Endometrial microvascular endothelial cells (primary cell): ENCODE data around the gene MTOR. TPM values are rescaled to one million over a fixed set of nuclear protein-coding genes. Genes with fewer than 3 reads are reported as not detected.
"Not testable (repeated sequence)": the region's sequence is repeated elsewhere in the genome, so short reads cannot be mapped to it uniquely, and the experiment has no call there.

Experiments
- in situ Hi-C: cut with HindIII; loops from 2 replicates; pipeline ENCODE4 v1.10.0; 2017; ENCODE audit warnings: low sequenced_read_pairs, low pct_unique_long_range_greater_than_20kb; ENCODE audit errors: inconsistent ontology term
- total RNA-seq: library from RNA; depleted of rRNA; stranded (reverse); fragments of >200 nt; gene quantifications from one replicate; pipeline ENCODE4 v1.2.3, GENCODE V29; 2015; ENCODE audit errors: inconsistent ontology term

Gene MTOR
- total RNA-seq, 1 donor from 2014 or later, result 49.7 TPM

DNA sequence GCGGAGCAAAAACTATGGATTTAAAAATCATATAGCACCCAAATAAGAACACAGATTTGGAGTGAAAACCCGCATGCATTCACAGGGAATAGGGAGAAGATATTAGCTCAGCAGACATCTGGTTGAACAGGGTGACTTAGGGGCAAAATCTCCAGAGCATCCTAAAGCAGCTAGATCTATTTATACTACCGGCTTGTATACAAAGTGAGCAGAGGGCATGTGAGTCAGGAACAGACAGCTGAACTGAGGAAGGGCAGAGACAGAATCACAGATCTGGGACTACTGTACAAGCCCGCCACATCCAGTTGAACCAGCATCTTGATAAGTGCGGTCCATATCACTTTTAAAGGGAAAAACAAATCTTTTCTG is 127.5 kb downstream of the MTOR start:
- in situ Hi-C loops, result no loop called here

GRCh38 chr1:11134251-11134897 is 128.0 kb downstream of the MTOR start:
- in situ Hi-C loops, result no loop called here

DNA sequence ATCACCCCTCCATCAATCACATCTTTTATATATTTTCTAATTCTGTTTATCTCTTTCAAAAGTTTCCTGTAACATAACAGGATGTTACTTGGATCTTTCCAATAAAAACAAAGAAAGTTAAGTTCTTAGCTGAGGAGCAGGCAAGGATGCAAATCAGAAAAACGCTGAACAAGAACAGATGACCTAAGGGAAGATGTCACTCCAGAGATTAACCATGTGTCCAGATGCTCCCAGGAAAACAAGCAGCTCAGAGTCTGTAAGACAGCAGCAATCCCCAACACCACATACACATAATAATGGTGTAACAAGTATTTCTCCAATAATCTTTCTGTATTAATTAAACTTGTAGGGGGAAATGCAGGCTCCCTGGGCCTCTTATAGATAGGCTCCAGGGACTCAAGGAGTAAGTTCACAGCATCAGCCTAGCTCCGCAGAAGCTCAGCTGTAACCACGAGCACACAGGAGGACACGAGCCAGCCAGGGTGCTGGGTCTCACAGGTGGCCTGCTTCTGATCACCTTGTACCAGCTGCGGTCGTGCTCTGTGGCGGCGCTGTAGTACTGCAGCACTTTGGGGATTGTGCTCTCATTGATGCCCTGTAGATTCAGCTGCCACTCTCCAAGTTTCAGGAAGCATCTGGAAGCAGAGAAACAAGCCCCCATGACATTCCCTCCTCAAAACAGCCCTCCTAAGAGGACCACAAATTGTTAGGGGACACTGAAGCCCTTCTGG is 129.6 kb downstream of the MTOR start:
- in situ Hi-C loops, result no loop called here

GRCh38 chr1:11131816-11132215 is 130.5 kb downstream of the MTOR start:
- in situ Hi-C loops, result no loop called here

DNA sequence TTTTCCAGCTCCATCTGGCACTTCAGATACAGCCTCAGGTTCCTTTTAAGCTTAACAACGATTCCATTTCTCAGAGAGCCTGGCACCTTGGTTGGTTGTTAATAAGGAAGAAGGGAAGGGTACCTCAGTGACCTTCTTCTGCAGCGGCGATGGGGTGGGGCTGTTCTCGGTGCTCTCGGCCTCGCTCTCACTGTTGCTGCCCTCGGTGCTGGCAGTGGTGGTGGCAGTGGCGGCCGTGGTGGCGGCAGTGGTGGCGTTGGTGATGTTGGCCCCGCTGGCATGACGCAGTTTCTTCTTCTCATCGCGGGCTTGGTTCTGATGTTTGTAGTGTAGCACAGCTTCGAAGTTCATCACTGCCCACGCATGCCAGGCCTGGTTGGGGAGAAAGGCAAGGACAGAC is 131.9 kb downstream of the MTOR start:
- in situ Hi-C loops, result no loop called here

DNA sequence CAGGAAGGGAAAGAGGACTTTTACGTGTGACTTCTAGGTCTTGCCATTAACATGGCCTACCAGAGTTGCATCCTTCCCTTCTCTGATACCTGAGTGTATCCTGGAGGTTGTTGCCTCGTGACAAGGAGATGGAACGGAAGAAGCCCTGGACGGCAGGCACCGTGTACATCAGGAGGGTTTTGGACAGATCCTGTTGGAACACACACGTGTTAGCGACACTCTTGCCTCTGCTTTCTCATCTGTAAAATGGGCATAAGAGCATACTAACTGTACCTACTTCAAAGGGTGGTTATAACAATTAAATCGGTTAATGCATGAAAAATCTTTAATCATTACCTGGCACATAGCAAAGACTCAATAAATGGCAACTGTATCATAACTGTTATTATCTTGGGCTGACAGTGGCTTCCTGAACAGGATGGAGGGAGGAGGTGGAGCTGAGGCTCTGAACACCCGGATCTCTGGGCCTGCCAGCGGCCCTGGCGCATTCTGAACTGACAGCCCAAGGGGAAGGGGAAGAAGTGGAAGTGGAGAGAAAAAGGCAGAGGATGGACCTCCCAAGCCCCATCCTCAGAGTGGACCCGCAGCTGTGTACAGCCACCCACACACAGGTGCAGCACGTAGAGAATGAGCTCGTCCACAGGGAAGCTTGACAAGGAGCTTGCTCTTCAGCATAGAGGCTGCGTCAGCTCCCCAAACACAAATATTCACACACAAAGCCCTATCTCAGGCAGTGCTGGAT is 132.5 kb downstream of the MTOR start:
- in situ Hi-C loops, result no loop called here

GRCh38 chr1:11126569-11126968 is 135.8 kb downstream of the MTOR start:
- in situ Hi-C loops, result no loop called here

GRCh38 chr1:11125931-11126330 is 136.4 kb downstream of the MTOR start:
- in situ Hi-C loops, result no loop called here

- in situ Hi-C loops, result no loop called here
Measured at GRCh38 chr1:11124965-11125364, 137.4 kb downstream of the MTOR start.

- in situ Hi-C loops, result no loop called here
Measured at GRCh38 chr1:11116318-11116717, 146.0 kb downstream of the MTOR start.

DNA sequence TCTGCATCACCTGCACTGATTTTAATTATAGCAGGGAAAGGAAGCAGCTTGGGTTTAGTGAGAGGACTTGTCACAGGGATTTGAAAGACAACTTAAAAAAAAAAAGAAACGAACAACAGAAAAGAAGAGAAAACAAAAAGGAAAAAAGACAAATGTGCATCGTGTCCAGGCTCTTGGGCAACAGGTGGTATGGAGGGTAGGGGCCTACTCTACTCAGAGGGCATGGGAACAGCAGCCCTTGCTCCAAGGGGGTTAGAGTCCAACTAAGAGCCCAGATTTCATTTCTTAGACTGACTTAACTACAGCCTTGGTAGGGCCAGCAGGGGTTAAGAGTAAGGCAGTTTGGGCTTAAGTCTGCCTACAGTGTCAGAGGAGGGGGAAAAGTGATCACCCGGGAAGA is 147.4 kb downstream of the MTOR start:
- in situ Hi-C loops, result no loop called here

- in situ Hi-C loops, result no loop called here
Measured at GRCh38 chr1:11109047-11109760, 153.1 kb downstream of the MTOR start.

DNA sequence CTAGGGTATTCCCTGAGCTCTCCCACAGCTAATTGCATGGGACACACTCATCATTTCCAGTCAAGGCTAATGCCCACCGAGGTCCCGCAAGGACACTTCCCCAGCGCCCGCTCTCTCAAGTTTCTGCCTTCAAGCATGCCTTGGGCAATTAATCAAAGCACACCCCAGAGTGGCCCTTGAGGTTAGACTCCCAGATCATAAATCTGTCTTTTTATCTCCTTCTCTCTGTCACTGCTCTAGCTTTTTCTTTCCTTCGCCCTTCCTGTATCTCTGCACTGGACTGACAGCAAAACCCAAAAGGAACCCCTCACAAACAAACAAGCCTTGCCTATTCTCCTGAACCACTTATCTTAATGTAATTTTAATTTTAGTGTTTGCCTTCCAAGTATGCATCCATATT is 154.8 kb downstream of the MTOR start:
- in situ Hi-C loops, result no loop called here

DNA sequence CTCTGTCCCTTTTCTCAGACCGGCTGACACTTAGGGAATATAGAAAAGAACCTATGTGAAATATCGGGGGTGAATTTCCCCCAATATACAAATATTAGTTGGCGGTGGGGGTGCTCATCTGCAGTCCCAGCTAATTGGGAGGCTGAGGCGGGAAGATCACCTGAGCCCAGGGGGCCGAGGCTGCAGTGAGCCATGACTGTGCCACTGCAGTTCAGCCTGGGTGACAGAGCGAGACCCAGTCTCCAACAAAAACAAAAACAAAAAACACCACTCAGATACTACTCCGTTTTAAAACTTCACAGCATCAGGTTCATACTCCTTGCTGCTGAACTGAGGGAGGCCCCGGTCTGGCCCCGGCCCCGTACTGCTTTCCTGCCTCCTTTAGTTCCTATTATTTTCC is 156.8 kb downstream of the MTOR start:
- in situ Hi-C loops, result no loop called here

DNA sequence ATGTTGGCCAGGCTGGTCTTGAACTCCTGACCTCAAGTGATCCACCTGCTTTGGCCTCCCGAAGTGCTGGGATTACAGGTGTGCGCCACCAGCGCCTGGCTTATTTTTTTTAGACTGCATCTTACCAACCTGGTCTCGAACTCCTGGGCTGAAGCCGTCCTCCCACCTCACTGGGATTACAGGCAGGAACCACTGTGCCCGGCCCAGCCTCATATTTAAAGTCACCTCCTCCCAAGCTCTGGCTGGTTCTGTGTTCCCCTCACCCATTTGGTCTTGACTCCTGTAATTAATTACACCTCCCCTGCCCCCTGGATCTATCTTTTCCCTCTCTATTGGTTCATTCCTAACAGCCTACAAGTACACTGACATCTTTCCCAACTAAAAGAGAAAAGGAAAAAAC is 161.0 kb downstream of the MTOR start:
- in situ Hi-C loops, result no loop called here

DNA sequence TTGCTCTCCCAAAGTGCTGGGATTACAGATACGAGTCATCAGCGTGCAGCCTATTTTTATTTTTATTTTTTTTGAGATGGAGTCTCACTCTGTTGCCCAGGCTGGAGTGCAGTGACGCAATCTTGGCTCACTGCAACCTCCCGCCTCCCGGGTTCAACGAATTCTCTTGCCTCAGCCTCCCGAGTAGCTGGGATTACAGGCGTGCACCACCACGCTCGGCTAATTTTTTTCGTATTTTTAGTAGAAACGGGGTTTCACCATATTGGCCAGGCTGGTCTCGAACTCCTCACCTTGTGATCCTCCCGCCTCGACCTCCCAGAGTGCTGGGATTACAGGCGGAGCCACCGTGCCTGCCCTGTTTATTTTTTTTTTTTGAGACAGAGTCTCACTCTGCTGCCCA is 161.5 kb downstream of the MTOR start:
- in situ Hi-C loops, result not testable (repeated sequence)

- in situ Hi-C loops, result no loop called here
Measured at GRCh38 chr1:11100149-11100493, 162.2 kb downstream of the MTOR start.

- in situ Hi-C loops, result no loop called here
Measured at GRCh38 chr1:11099310-11100148, 162.8 kb downstream of the MTOR start, which contains the start of gene EXOSC10. TSS of gene EXOSC10 (minus strand) at chr1:11099869. CDS start at chr1:11099831, 38 bp downstream.

DNA sequence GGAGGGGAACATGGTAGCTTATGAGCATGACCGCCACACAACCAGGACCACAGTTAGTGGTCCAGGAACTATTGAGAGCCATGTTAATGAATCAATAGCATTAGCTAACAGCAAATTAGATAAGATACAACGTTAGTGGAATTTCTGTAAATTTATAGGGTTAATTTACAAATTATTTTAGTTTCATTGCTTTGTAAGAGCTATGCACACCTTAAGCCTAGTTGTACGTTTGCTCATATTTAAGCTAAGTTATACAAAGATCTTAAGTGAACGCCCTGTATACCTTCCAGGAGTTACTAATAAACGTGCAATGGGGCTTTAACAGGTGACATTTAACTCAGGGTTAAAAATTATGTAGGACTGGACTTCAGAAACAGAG is 163.4 kb downstream of the MTOR start:
- in situ Hi-C loops, result no loop called here
